HepG2 (cell line): ENCODE measurements around the gene TRPT1. TPM values are rescaled to one million over a fixed set of nuclear protein-coding genes. Genes with fewer than 3 reads are reported as not detected.
A peak's percentile ranks its signal among the peaks of the same experiment; 100 is the strongest.

Experiments
- ATAD3A ChIP-seq: sonication (generic); formaldehyde crosslinking; IDR thresholded peaks from 2 replicates; pipeline ENCODE4 v1.4.0; 2020; ENCODE audit warnings: missing genetic modification reagents
- ATF2 ChIP-seq: sonication (generic); formaldehyde crosslinking; IDR thresholded peaks from 2 replicates; pipeline ENCODE4 v1.4.0; 2020; ENCODE audit warnings: missing genetic modification reagents
- ATF7-NPFF ChIP-seq: sonication (generic); formaldehyde crosslinking; IDR thresholded peaks from 2 replicates; pipeline ENCODE4 v1.8.1; 2023; ENCODE audit warnings: mild to moderate bottlenecking, low read depth, missing genetic modification reagents, moderate library complexity
- EP300 ChIP-seq, 3 experiments: sonication (generic) in 1 of 3; formaldehyde crosslinking in 1 of 3; IDR thresholded peaks; 2 replicates each; pipeline versions ENCODE4 v1.5.1 to v1.6.1; 2011 to 2020; ENCODE audit warnings: low read depth in 2 of 3, low read length in 2 of 3, borderline replicate concordance in 1 of 3, improper control_type of control experiment in 1 of 3, mild to moderate bottlenecking in 1 of 3, missing genetic modification reagents in 1 of 3, moderate library complexity in 1 of 3
- FOXO1 ChIP-seq: sonication (generic); formaldehyde crosslinking; IDR thresholded peaks from 2 replicates; pipeline ENCODE4 v1.4.0; 2020; ENCODE audit warnings: missing genetic modification reagents
- IRX3 ChIP-seq: sonication (generic); formaldehyde crosslinking; IDR thresholded peaks from 2 replicates; pipeline ENCODE4 v1.8.1; 2023; ENCODE audit warnings: mild to moderate bottlenecking, low read depth, missing genetic modification reagents, borderline replicate concordance
- NR2C2 ChIP-seq: sonication (generic); formaldehyde crosslinking; IDR thresholded peaks from 2 replicates; pipeline ENCODE4 v1.4.0; 2020; ENCODE audit warnings: missing genetic modification reagents, mild to moderate bottlenecking, moderate library complexity, borderline replicate concordance
- PAF1 ChIP-seq: IDR thresholded peaks from 2 replicates; pipeline ENCODE4 v1.6.1; 2016; ENCODE audit warnings: missing genetic modification reagents, missing compliant biosample characterization
- REPIN1 ChIP-seq: sonication (generic); formaldehyde crosslinking; IDR thresholded peaks from 2 replicates; pipeline ENCODE4 v1.8.0; 2022; ENCODE audit warnings: missing genetic modification reagents, low read depth, mild to moderate bottlenecking, borderline replicate concordance
- SALL1 ChIP-seq: sonication (generic); formaldehyde crosslinking; IDR thresholded peaks from 2 replicates; pipeline ENCODE4 v1.8.0; 2022; ENCODE audit warnings: mild to moderate bottlenecking, missing genetic modification reagents
- SIX1 ChIP-seq: sonication (generic); formaldehyde crosslinking; IDR thresholded peaks from 2 replicates; pipeline ENCODE4 v1.4.0; 2020; ENCODE audit warnings: missing genetic modification reagents, borderline replicate concordance
- TERF1 ChIP-seq: sonication (generic); formaldehyde crosslinking; IDR thresholded peaks from 2 replicates; pipeline ENCODE4 v1.8.0; 2022; ENCODE audit warnings: mild to moderate bottlenecking, missing genetic modification reagents, moderate library complexity
- TFDP1 ChIP-seq: IDR thresholded peaks from 2 replicates; pipeline ENCODE4 v1.6.1; 2016; ENCODE audit warnings: missing compliant biosample characterization, missing genetic modification reagents, borderline replicate concordance
- ZNF207 ChIP-seq: fragments of 450-650 bp; IDR thresholded peaks from 2 replicates; pipeline ENCODE4 v1.6.1; 2016; ENCODE audit warnings: antibody characterized with exemption, borderline replicate concordance
- ZNF343 ChIP-seq: sonication (generic); formaldehyde crosslinking; IDR thresholded peaks from 2 replicates; pipeline ENCODE4 v1.4.0; 2020; ENCODE audit warnings: mild to moderate bottlenecking, missing genetic modification reagents
- ZNF562 ChIP-seq: sonication (generic); formaldehyde crosslinking; IDR thresholded peaks from 2 replicates; pipeline ENCODE4 v1.8.0; 2022; ENCODE audit warnings: missing genetic modification reagents, borderline replicate concordance
- ZNF563 ChIP-seq: sonication (generic); formaldehyde crosslinking; IDR thresholded peaks from 2 replicates; pipeline ENCODE4 v1.8.0; 2022; ENCODE audit warnings: mild to moderate bottlenecking, moderate library complexity, missing genetic modification reagents
- ZNF652 ChIP-seq: IDR thresholded peaks from 2 replicates; pipeline ENCODE4 v1.6.1; 2016; ENCODE audit warnings: low read depth, borderline replicate concordance
- ZSCAN29 ChIP-seq: sonication (generic); formaldehyde crosslinking; conservative IDR thresholded peaks from 2 replicates; pipeline ENCODE4 v1.4.0; 2020; ENCODE audit warnings: mild to moderate bottlenecking, missing genetic modification reagents
- polyA plus RNA-seq, 8 experiments: library from polyadenylated mRNA; depleted of rRNA in 3 of 8; stranded (reverse) in 7 of 8; unstranded in 1 of 8; fragments of >200 nt; fragmentation: Illumina TruSeq in 4 of 8; extraction: Trizol in 4 of 8; gene quantifications; 2 replicates each; pipeline versions ENCODE4 v1.2.1 to v1.2.3, GENCODE V29; 2011 to 2016; ENCODE audit warnings: low read depth in 4 of 8, missing spikeins in 1 of 8, mixed read lengths in 1 of 8; ENCODE audit not compliant: insufficient read depth in 1 of 8
- total RNA-seq, 5 experiments: library from RNA; depleted of rRNA; stranded (reverse); fragments of >200 nt; fragmentation: Illumina TruSeq; extraction: Trizol; gene quantifications; 2 replicates each; pipeline ENCODE4 v1.2.3, GENCODE V29; 2016; ENCODE audit warnings: low read depth in 1 of 5
- TF ChIP-seq, protein P1 (sequence below): sonication (generic); formaldehyde crosslinking; IDR thresholded peaks from 2 replicates; pipeline ENCODE4 v1.4.0; 2020; ENCODE audit warnings: low read depth, missing genetic modification reagents

The TRPT1 gene
- total and polyA plus RNA-seq, 2 of the 13 experiments (the other 11 are each of a cell fraction or from before 2014, with no cell fraction given), result 24.8 to 40.7 TPM

DNA sequence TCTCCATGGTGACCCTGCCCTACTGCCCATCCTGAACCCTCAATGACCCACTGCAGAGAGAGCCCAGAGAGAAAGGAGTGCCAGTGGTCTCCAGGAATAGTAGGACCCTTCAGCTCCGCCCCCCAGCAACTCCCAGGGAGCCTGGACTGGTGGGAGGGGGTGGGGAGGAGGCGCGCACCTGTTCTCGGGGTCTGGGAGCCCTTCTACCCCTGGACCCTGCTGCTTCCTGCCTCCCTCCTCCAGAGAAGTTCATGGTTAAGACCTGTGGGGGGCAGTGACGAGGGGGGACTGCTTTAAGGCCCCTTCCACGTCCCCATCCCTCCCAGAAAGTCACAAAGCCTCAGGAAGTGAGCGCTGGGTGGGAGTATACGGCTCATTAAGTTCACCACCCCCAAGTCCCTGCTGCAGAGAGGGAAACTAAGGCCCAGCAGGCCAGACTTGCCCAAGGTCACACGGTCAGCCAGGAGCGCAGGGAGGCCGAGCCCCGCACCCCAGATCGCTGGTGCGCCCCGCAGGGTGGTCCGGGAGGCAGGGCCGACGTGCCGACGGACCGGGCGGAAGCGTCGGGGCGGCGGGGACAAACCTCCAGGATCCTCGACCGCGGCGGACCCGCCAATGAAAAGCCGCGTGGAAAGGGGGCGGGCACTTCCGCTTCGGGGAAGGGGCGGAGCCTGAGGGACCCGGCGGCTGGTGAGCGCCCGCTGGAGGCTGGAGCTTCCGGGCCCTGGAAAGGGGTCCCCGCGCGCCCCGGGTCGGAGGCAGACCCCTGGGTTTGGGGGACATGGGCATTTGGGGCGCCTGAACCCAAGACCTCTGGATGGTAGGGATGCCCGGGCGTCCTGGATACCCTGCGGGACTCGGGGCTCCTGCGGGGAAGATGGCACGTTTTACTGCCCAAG lies at the start of gene TRPT1, which contains the start of gene NUDT22 (continued):
- TF ChIP-seq ZSCAN29 (CRISPR knock-in tag) (0 out of 2 replicates have a peak, but pooled peaks have one; percentile 30), REPIN1 (CRISPR knock-in tag) (peak; percentile 57; the same call in 1 of the 2 replicates), IRX3 (CRISPR knock-in tag) (no peak), ATAD3A (CRISPR knock-in tag) (no peak), TFDP1 (CRISPR knock-in tag) (peak; percentile 67; the same call in 1 of the 2 replicates), ZNF563 (CRISPR knock-in tag) (peak; percentile 56; the same call in 1 of the 2 replicates), ZNF652 (CRISPR knock-in tag) (no peak), NR2C2 (peak; percentile 83), ATF2 (CRISPR knock-in tag) (peak; percentile 61; the same call in 1 of the 2 replicates), ZNF562 (no peak), ATF7-NPFF (no peak), ZNF207 (no peak), ZNF343 (CRISPR knock-in tag) (no peak; the same call in 1 of the 2 replicates), EP300 (IDR thresholded peaks at IDR 0.05; ENCODE audit: low read depth in 2 of 2, low read length in 2 of 2) (no peak), EP300 (CRISPR knock-in tag; IDR thresholded peaks at IDR 0.05; ENCODE audit: borderline replicate concordance) (no peak), SALL1 (CRISPR knock-in tag) (peak; percentile 71; the same call in 1 of the 2 replicates), SIX1 (CRISPR knock-in tag) (no peak), FOXO1 (0 out of 2 replicates have a peak, but pooled peaks have one; percentile 13), PAF1 (CRISPR knock-in tag) (no peak), TERF1 (CRISPR knock-in tag) (no peak)
- TF ChIP-seq, protein P1, sequence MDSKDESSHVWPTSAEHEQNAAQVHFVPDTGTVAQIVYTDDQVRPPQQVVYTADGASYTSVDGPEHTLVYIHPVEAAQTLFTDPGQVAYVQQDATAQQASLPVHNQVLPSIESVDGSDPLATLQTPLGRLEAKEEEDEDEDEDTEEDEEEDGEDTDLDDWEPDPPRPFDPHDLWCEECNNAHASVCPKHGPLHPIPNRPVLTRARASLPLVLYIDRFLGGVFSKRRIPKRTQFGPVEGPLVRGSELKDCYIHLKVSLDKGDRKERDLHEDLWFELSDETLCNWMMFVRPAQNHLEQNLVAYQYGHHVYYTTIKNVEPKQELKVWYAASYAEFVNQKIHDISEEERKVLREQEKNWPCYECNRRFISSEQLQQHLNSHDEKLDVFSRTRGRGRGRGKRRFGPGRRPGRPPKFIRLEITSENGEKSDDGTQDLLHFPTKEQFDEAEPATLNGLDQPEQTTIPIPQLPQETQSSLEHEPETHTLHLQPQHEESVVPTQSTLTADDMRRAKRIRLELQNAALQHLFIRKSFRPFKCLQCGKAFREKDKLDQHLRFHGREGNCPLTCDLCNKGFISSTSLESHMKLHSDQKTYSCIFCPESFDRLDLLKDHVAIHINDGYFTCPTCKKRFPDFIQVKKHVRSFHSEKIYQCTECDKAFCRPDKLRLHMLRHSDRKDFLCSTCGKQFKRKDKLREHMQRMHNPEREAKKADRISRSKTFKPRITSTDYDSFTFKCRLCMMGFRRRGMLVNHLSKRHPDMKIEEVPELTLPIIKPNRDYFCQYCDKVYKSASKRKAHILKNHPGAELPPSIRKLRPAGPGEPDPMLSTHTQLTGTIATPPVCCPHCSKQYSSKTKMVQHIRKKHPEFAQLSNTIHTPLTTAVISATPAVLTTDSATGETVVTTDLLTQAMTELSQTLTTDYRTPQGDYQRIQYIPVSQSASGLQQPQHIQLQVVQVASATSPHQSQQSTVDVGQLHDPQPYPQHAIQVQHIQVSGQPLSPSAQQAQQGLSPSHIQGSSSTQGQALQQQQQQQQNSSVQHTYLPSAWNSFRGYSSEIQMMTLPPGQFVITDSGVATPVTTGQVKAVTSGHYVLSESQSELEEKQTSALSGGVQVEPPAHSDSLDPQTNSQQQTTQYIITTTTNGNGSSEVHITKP, result 0 out of 2 replicates have a peak, but pooled peaks have one; percentile 21
